ENCODE measurements around the gene MARCHF4. TPM values are rescaled to one million over a fixed set of nuclear protein-coding genes. Genes with fewer than 3 reads are reported as not detected.
A peak's percentile ranks its signal among the peaks of the same experiment; 100 is the strongest.

The MARCHF4 gene
- total RNA-seq, 1 donor from 2014 or later = not detected

GRCh38 chr2:216408426-216409290 is 36.4 kb upstream of the MARCHF4 start:
- H3K27me3 ChIP-seq = no peaks in the 10 kb centered on the region
- TF ChIP-seq, protein P1, sequence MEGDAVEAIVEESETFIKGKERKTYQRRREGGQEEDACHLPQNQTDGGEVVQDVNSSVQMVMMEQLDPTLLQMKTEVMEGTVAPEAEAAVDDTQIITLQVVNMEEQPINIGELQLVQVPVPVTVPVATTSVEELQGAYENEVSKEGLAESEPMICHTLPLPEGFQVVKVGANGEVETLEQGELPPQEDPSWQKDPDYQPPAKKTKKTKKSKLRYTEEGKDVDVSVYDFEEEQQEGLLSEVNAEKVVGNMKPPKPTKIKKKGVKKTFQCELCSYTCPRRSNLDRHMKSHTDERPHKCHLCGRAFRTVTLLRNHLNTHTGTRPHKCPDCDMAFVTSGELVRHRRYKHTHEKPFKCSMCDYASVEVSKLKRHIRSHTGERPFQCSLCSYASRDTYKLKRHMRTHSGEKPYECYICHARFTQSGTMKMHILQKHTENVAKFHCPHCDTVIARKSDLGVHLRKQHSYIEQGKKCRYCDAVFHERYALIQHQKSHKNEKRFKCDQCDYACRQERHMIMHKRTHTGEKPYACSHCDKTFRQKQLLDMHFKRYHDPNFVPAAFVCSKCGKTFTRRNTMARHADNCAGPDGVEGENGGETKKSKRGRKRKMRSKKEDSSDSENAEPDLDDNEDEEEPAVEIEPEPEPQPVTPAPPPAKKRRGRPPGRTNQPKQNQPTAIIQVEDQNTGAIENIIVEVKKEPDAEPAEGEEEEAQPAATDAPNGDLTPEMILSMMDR (IDR thresholded peaks at IDR 0.05) = no peak
- H3K36me3 ChIP-seq = no peaks in the 10 kb centered on the region
- H3K27ac ChIP-seq = no peak overlapping the region
- H3K4me3 ChIP-seq = no peak overlapping the region
- H3K4me1 ChIP-seq = no peaks in the 10 kb centered on the region
- H3K9me3 ChIP-seq = no peaks in the 10 kb centered on the region
- intact Hi-C loops (cut with DNase I) = no loop called here
- no peak for DNase-seq (ENCODE audit: low spot score in 2 of 2)

- H3K27me3 ChIP-seq = no peaks in the 10 kb centered on the region
- H3K36me3 ChIP-seq = no peaks in the 10 kb centered on the region
- TF ChIP-seq, protein P1 (IDR thresholded peaks at IDR 0.05) = no peak
- no peaks in the 10 kb centered on the region for H3K9me3 ChIP-seq
- H3K27ac ChIP-seq = no peak overlapping the region
- intact Hi-C loops (cut with DNase I) = no loop called here
- H3K4me1 ChIP-seq = no peaks in the 10 kb centered on the region
- H3K4me3 ChIP-seq = no peak overlapping the region
- no peak for DNase-seq (ENCODE audit: low spot score in 2 of 2)
These were observed 34.5 kb upstream of the MARCHF4 start for GRCh38 chr2:216406826-216407225.

DNA sequence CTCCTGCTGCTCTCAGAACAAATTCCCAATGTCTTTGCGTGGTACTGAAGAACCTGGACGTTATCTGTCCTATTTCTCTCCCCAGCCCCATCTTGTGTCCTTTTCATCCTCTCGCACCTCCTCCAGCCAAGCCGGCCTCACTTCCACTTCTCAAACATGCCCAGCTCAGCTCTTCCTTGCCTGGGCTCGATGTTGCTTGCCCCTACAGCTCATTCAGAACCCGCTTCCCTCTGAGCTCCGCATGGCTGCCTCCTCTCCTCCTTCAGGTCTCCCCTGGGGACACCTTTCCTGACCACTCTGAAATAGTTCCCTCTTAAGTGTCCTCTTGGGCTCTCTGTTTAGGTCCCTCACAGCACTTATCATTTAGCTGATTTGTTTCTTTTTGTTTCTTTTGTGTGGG is 33.3 kb upstream of the MARCHF4 start:
- no peaks in the 10 kb centered on the region for H3K27me3 ChIP-seq
- no peak for DNase-seq (ENCODE audit: low spot score in 2 of 2)
- no peak overlapping the region for H3K27ac ChIP-seq
- no peak overlapping the region for H3K4me3 ChIP-seq
- no peaks in the 10 kb centered on the region for H3K36me3 ChIP-seq
- no peaks in the 10 kb centered on the region for H3K4me1 ChIP-seq
- H3K9me3 ChIP-seq = no peaks in the 10 kb centered on the region
- intact Hi-C loops (cut with DNase I) = no loop called here
- TF ChIP-seq, protein P1 (IDR thresholded peaks at IDR 0.05) = no peak

GRCh38 chr2:216404010-216404618 is 31.8 kb upstream of the MARCHF4 start:
- TF ChIP-seq, protein P1 (IDR thresholded peaks at IDR 0.05) = peak in 2 of 3 experiments; percentile 59 to 74
- DNase-seq (ENCODE audit: low spot score in 2 of 2) = no peak
- H3K9me3 ChIP-seq = no peaks in the 10 kb centered on the region
- no peak overlapping the region for H3K27ac ChIP-seq
- H3K4me3 ChIP-seq = no peak overlapping the region
- intact Hi-C loops (cut with DNase I) = no loop called here
- H3K4me1 ChIP-seq = no peaks in the 10 kb centered on the region
- no peaks in the 10 kb centered on the region for H3K27me3 ChIP-seq
- H3K36me3 ChIP-seq = no peaks in the 10 kb centered on the region

DNA sequence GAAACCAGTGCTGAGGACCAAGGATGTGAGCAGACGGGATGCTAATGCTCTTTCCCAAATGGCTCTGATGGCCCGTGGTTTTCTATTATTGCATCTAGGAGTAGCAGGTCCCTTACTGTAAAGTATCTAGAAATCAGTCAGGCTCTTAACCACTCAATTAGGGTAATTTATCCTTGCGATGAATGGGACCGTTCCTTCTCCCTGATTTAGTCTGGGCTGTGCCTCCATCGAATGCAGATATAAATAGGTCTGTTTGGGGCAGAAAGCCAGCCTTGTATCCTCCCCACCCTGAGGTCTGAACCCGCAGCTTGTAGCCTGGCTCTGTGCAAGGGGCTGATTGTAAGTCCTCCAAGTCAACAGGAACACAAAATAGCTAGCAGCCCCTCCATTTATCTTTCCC is 30.5 kb upstream of the MARCHF4 start:
- no peaks in the 10 kb centered on the region for H3K27me3 ChIP-seq
- intact Hi-C loops (cut with DNase I) = no loop called here
- no peak for DNase-seq (ENCODE audit: low spot score in 2 of 2)
- TF ChIP-seq, protein P1 (IDR thresholded peaks at IDR 0.05) = no peak
- H3K9me3 ChIP-seq = no peaks in the 10 kb centered on the region
- no peak overlapping the region for H3K4me3 ChIP-seq
- no peak overlapping the region for H3K27ac ChIP-seq
- H3K36me3 ChIP-seq = no peaks in the 10 kb centered on the region
- no peaks in the 10 kb centered on the region for H3K4me1 ChIP-seq

Measured in ascending aorta (tissue), 2 donors.